ENCODE results near the gene GSTM3. TPM values are rescaled to one million over a fixed set of nuclear protein-coding genes. Genes with fewer than 3 reads are reported as not detected.

Gene GSTM3
- total RNA-seq, 1 donor from 2014 or later: 18.5 TPM

DNA sequence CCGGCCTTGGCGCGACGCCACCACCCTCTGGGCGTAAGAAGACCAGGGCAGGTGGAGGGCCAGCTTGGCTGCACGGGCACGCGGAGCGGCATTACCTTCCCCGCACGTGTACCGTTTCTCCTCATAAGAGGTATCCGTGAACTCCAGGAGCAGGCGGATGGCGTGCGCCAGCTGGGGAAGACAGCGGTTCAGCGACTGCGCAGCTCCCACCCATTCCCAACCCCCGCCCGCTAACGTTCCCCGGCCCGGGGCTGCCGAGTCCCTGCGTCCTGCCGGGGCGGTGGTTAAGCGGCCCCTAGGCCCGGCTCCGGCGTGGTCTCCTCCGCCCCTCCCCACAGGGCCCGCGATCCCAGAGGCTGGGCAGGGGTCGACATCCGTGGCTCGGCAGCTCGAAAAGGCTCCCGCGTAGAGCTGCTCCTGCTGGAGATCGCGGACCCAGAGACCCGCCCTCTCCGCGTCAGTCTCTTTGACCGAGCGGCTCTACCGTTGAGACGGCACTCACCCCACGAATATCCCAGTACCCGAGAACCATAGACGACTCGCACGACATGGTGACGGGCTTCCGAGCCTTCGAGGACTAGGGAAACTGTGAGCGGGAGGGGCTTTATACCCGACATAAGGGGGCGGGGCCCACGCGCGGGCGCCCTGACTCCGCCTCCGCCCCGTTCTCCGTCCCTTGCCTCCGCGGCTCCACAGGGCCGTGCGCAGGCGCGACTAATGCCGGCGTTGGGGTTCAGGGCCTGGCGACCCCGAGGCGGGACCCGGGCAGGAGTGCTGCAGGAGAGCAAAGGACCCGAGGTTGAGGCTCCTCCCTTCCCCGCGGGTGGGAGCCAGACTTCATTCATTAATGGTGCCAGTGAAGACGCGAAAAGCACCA, 862 bp downstream of the GSTM3 start:
- DNase-seq (peak; percentile 83), ATAC-seq (peak; percentile 97 to 100)
- intact Hi-C loops (cut with DNase I): no loop called here
- Histone ChIP-seq H3K27ac (peak overlapping the region; percentile 72), H3K9me3 (no peaks in the 10 kb centered on the region), H3K36me3 (no peaks in the 10 kb centered on the region), H3K4me1 (peaks cover 14% of the 10 kb centered on the region), H3K27me3 (ENCODE audit: low read depth) (no peaks in the 10 kb centered on the region), H3K4me3 (peak overlapping the region; percentile 77)
- TF ChIP-seq, protein P1, sequence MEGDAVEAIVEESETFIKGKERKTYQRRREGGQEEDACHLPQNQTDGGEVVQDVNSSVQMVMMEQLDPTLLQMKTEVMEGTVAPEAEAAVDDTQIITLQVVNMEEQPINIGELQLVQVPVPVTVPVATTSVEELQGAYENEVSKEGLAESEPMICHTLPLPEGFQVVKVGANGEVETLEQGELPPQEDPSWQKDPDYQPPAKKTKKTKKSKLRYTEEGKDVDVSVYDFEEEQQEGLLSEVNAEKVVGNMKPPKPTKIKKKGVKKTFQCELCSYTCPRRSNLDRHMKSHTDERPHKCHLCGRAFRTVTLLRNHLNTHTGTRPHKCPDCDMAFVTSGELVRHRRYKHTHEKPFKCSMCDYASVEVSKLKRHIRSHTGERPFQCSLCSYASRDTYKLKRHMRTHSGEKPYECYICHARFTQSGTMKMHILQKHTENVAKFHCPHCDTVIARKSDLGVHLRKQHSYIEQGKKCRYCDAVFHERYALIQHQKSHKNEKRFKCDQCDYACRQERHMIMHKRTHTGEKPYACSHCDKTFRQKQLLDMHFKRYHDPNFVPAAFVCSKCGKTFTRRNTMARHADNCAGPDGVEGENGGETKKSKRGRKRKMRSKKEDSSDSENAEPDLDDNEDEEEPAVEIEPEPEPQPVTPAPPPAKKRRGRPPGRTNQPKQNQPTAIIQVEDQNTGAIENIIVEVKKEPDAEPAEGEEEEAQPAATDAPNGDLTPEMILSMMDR (IDR thresholded peaks at IDR 0.05): no peak

DNA sequence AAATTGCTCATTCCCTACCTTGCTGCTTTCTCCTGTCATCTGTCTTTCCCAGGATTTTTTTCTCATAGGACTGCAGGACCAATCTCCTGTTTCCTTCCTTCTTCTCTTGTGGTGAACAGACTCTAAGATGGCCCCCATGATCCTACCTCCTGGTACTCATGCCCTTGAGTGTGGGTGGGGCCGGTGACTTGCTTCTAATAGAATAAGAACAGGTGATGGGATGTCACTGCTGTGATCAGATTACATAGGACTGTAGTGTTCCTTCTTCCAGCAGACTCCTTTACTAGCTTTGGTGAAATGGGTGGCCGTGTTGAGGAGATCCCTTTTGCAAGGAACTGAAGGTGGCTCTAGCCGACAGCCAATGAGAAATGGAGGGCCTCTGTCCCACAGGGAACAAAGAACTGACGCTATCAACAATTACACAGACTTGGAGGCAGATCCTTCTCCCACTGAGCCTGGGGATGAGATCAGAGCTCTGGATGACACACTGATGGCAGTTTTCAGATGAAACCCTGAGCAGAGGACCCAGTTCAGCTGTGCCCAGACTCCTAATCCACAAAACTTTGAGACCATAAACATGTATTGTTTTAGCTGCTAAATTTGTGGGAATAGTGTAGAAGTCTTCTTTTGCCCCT, 7.5 kb downstream of the GSTM3 start:
- Histone ChIP-seq H3K27ac (no peak overlapping the region), H3K4me1 (no peaks in the 10 kb centered on the region), H3K4me3 (no peak overlapping the region), H3K27me3 (ENCODE audit: low read depth) (no peaks in the 10 kb centered on the region), H3K9me3 (no peaks in the 10 kb centered on the region), H3K36me3 (no peaks in the 10 kb centered on the region)
- ATAC-seq (no peak), DNase-seq (no peak)
- TF ChIP-seq, protein P1 (IDR thresholded peaks at IDR 0.05): no peak
- intact Hi-C loops (cut with DNase I): no loop called here

DNA sequence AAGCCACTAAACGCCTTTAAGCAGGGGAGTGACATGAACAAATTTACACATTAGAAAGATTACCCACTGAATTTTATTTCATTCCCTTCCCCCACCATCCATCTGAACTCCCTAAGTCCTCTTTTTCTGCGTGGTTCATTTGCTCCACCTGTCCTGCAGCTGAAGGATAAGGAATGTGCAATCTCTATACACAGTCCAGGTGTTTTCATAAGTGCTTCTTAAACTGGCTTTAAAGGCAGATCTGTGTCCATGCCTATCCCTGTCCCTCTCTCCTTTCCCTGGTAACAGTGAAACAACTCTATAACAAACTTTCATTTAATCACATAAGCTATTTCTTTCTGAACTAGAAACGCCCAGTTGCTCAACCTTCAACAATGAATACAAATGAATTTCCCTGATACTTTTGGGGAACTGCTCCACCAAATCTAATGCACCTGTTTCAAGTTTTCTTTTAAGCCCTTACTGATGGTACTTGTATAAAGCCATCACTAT, 8.4 kb downstream of the GSTM3 start:
- Histone ChIP-seq H3K27ac (no peak overlapping the region), H3K36me3 (no peaks in the 10 kb centered on the region), H3K27me3 (ENCODE audit: low read depth) (no peaks in the 10 kb centered on the region), H3K9me3 (no peaks in the 10 kb centered on the region), H3K4me3 (no peak overlapping the region), H3K4me1 (no peaks in the 10 kb centered on the region)
- no peak for DNase-seq
- intact Hi-C loops (cut with DNase I): no loop called here
- TF ChIP-seq, protein P1 (IDR thresholded peaks at IDR 0.05): no peak
- no peak for ATAC-seq

DNA sequence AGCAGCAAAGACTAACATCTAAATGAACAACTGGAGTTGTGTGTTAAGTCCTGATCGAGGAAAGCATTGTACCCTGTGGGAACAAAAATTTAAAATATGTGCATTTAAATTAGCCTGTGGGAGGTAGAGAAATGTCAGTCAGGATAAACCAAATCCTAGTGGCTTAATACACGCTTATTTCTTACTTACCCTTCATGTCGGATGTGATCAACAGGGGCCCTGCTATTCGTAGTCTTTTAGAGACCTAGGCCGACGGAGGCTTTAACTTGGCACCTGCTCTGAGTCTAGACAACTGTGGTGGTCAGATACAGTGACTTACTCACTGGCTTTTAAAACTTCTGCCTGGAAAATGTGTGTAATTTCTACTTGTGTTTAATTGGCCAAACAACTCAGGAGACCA, 10.2 kb downstream of the GSTM3 start:
- H3K4me1 ChIP-seq: no peaks in the 10 kb centered on the region
- DNase-seq (no peak), ATAC-seq (no peak)
- no peaks in the 10 kb centered on the region for H3K36me3 ChIP-seq
- H3K9me3 ChIP-seq: no peaks in the 10 kb centered on the region
- no peak overlapping the region for H3K27ac ChIP-seq
- H3K4me3 ChIP-seq: no peak overlapping the region
- intact Hi-C loops (cut with DNase I): no loop called here
- TF ChIP-seq, protein P1 (IDR thresholded peaks at IDR 0.05): no peak
- no peaks in the 10 kb centered on the region for H3K27me3 ChIP-seq (ENCODE audit: low read depth)

DNA sequence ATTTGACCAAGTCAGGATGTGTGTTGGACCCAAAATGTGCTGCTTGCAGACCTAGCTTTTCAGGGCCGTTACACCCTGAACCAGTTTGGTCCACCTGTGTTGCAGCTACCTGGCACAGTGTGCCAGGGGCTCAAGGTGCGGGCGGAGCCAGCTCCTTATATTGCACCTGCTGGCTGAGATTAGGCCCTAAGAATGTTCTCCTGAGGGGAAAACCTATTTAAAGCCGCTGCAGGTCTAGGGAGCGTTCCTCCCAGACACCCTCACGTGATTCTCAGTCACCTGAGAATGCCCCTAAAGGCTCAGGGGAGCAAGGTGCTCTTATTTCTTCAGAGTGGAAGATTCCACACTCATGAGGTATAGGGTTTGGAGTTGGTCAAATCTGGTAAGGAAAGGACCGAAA, 12.0 kb downstream of the GSTM3 start:
- no peaks in the 10 kb centered on the region for H3K9me3 ChIP-seq
- peak; percentile 38 to 48 for ATAC-seq
- no peaks in the 10 kb centered on the region for H3K36me3 ChIP-seq
- intact Hi-C loops (cut with DNase I): no loop called here
- no peak for DNase-seq
- H3K27ac ChIP-seq: no peak overlapping the region
- TF ChIP-seq, protein P1 (IDR thresholded peaks at IDR 0.05): no peak
- H3K4me3 ChIP-seq: no peak overlapping the region
- no peaks in the 10 kb centered on the region for H3K27me3 ChIP-seq (ENCODE audit: low read depth)
- no peaks in the 10 kb centered on the region for H3K4me1 ChIP-seq
